ENCODE measurements around the gene MYO5C. TPM values are rescaled to one million over a fixed set of nuclear protein-coding genes. Genes with fewer than 3 reads are reported as not detected.

The MYO5C gene
- total RNA-seq, 1 experiment from 2014 or later: 0.43 TPM

GRCh38 chr15:52263563-52264282 is 31.9 kb downstream of the MYO5C start:
- no peaks in the 10 kb centered on the region for H3K27me3 ChIP-seq (replicated peaks; ENCODE audit: insufficient read depth, low read depth, low read length, poor library complexity)
- CTCF ChIA-PET: interaction anchor here (0.6 kb wide), 1 partner anchor 1847 kb away, joined by 3 read pairs; no protein-coding TSS in a partner anchor
- BruUV-seq (replicated peaks): no TSS peak
- no peaks in the 10 kb centered on the region for H3K9me3 ChIP-seq (ENCODE audit: low read depth, low read length, poor library complexity, severe bottlenecking)
- no peak overlapping the region for H3K4me3 ChIP-seq (ENCODE audit: low read depth, low read length, poor library complexity, severe bottlenecking)
- no peak overlapping the region for H3K27ac ChIP-seq (ENCODE audit: low read depth, low read length, poor library complexity, severe bottlenecking)
- H3K36me3 ChIP-seq (ENCODE audit: insufficient read depth, low read length, poor library complexity, severe bottlenecking): no peaks in the 10 kb centered on the region
- DNase-seq (ENCODE audit: low spot score): no peak
- no peaks in the 10 kb centered on the region for H3K4me1 ChIP-seq (ENCODE audit: insufficient read depth, low read length, poor library complexity, severe bottlenecking)
- POLR2A ChIA-PET (ENCODE audit: low non-redundant PET): no interaction called here
- intact Hi-C loops (cut with micrococcal nuclease; ENCODE audit: unreplicated experiment): no loop called here
- TF ChIP-seq CTCF (conservative IDR thresholded peaks at IDR 0.05; ENCODE audit: low read depth, low read length): no peak

DNA sequence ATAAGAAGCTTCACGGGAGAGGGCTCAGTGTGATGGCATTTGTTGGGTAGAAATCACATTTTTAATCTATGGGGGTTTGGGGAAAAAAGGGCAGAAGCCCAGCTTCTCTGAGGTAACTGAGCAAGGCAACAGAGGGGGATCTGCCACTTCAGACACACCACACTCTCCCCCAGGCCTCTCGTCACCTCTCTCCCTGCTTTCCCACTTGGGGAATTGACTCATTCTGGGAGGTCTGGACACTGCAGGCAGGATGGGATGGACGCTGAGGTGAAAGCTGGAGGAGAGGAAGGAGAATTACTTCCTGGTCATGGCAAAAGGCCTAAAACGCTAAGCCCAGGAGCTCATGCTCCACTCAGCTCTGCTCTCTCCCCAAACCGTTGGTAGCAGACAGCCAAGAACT is 33.2 kb downstream of the MYO5C start:
- POLR2A ChIA-PET (ENCODE audit: low non-redundant PET): interaction anchor here (0.6 kb wide), 1 partner anchor 12 kb away, joined by 3 read pairs; no protein-coding TSS in a partner anchor
- DNase-seq (ENCODE audit: low spot score): no peak
- no peak overlapping the region for H3K4me3 ChIP-seq (ENCODE audit: low read depth, low read length, poor library complexity, severe bottlenecking)

DNA sequence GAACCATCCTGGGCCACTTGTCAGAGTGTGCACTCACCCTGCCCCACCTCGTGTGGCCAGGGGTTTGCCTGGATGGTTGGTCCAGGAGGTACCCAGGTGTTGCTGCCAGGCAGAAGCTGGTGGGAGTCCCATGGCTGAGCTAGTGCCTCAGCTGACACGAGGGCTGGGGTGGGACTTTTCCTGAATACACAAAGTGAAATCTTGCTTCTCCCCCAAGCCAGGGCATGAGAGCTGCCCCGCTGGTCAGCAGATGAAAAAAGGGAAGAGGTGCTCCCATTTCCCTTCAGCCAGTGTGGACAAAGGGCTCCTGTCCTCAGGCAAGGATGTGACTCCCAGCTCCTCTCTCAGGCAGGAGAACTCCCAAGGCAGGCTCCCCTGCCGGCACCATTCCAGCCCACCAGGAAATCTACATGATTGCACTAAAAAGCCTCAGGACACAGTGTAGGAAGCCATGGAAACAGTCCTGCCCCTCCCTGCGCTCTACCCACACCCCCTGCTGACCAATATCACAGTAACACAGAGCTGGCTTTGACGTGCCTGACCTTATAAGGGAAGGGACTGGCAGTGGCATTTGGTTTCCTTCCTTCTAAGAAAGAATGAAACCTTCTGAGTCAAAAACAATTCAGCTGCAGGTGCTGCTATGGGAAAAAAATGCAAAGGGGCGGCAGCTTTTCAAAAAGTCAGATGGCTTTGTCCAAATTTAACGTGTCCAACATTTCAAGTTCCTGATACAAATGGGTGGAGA is 33.9 kb downstream of the MYO5C start:
- Histone ChIP-seq H3K9me3 (ENCODE audit: low read depth, low read length, poor library complexity, severe bottlenecking) (no peaks in the 10 kb centered on the region), H3K4me3 (ENCODE audit: low read depth, low read length, poor library complexity, severe bottlenecking) (no peak overlapping the region), H3K36me3 (ENCODE audit: insufficient read depth, low read length, poor library complexity, severe bottlenecking) (no peaks in the 10 kb centered on the region), H3K27me3 (replicated peaks; ENCODE audit: insufficient read depth, low read depth, low read length, poor library complexity) (no peaks in the 10 kb centered on the region), H3K27ac (ENCODE audit: low read depth, low read length, poor library complexity, severe bottlenecking) (no peak overlapping the region), H3K4me1 (ENCODE audit: insufficient read depth, low read length, poor library complexity, severe bottlenecking) (peaks cover 5% of the 10 kb centered on the region)
- TF ChIP-seq CTCF (conservative IDR thresholded peaks at IDR 0.05; ENCODE audit: low read depth, low read length) (no peak), EZH2 (IDR thresholded peaks at IDR 0.05; ENCODE audit: borderline replicate concordance, low read depth, low read length, poor library complexity, severe bottlenecking) (no peak)
- BruUV-seq (replicated peaks): no TSS peak
- intact Hi-C loops (cut with micrococcal nuclease; ENCODE audit: unreplicated experiment): no loop called here
- ChIA-PET CTCF (no interaction called here), POLR2A (ENCODE audit: low non-redundant PET) (no interaction called here)
- peak; percentile 70 for DNase-seq (ENCODE audit: low spot score)

More for the DNA sequence above, 33.2 kb downstream of the MYO5C start:
- no peaks in the 10 kb centered on the region for H3K9me3 ChIP-seq (ENCODE audit: low read depth, low read length, poor library complexity, severe bottlenecking)
- no TSS peak for BruUV-seq (replicated peaks)
- TF ChIP-seq EZH2 (IDR thresholded peaks at IDR 0.05; ENCODE audit: borderline replicate concordance, low read depth, low read length, poor library complexity, severe bottlenecking): no peak
- TF ChIP-seq CTCF (conservative IDR thresholded peaks at IDR 0.05; ENCODE audit: low read depth, low read length): no peak
- no peaks in the 10 kb centered on the region for H3K36me3 ChIP-seq (ENCODE audit: insufficient read depth, low read length, poor library complexity, severe bottlenecking)
- H3K27ac ChIP-seq (ENCODE audit: low read depth, low read length, poor library complexity, severe bottlenecking): no peak overlapping the region
- intact Hi-C loops (cut with micrococcal nuclease; ENCODE audit: unreplicated experiment): no loop called here
- H3K27me3 ChIP-seq (replicated peaks; ENCODE audit: insufficient read depth, low read depth, low read length, poor library complexity): no peaks in the 10 kb centered on the region
- CTCF ChIA-PET: no interaction called here
- peaks cover 5% of the 10 kb centered on the region for H3K4me1 ChIP-seq (ENCODE audit: insufficient read depth, low read length, poor library complexity, severe bottlenecking)

All from A673 (cell line).